GM10248 (cell line): ENCODE results near the gene PRPF6.

ENCODE experiments used
- CTCF ChIA-PET: fragments of 300-600 bp; sonication (Branson Sonifier 250); formaldehyde crosslinking; extraction: SDS; loops from one replicate; lab custom pipeline; 2021; ENCODE audit warnings: antibody characterized with exemption; lab: Yijun Ruan, JAX
- POLR2A ChIA-PET: fragments of 350-650 bp; sonication (Branson Sonifier 250); formaldehyde crosslinking; extraction: SDS; loops from one replicate; lab custom pipeline; 2020; ENCODE audit warnings: antibody characterized with exemption; lab: Yijun Ruan, JAX
- DNase-seq: peaks from one replicate; pipeline ENCODE4 v3.0.0; 2012; ENCODE audit errors: extremely low spot score
- CTCF ChIP-seq: IDR thresholded peaks from 2 replicates; pipeline ENCODE4 v1.5.1; 2012; ENCODE audit warnings: mild to moderate bottlenecking, low read depth; ENCODE audit errors: extremely low read depth, missing control alignments, control extremely low read depth

PRPF6 gene

DNA sequence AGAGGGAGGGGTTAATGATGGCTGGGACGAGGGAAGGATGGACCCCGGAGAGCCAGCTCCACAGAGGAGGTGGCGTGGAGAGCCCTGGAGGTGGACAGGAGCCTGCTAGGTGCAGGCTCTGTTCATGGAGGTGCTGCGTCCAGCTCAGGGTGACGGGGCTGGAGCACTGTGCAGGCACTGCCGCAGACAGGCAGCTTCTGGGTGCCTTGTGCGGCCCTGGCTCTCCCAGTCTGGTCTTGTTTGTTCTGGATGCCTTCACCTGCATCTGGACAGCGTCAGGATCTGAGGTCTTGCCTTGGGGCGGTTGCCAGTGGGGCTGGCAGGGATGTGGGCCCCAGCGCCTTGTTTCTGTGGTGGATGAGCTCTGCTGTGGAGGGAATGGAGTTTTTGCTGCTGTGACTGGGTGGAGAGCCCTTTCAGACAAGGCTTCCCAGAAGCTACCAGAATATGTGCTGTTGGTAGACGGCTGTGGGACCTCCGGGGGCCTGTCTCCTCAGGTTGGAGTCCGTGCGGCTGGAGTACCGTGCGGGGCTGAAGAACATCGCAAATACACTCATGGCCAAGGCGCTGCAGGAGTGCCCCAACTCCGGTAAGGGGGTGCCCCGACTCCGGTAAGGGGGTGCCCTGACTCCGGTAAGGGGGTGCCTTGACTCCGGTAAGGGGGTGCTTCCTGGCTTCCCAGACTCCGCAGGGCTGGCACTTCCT, 47.2 kb downstream of the PRPF6 start:
- no peak for TF ChIP-seq CTCF
- POLR2A ChIA-PET: interaction anchor here (1.1 to 1.7 kb wide), 2 partner anchors 8 to 28 kb away, joined by 3 to 8 read pairs; partner anchors contain the start of gene C20orf204
- CTCF ChIA-PET: interaction anchor here (1.0 to 3.1 kb wide), 5 partner anchors 10 to 50 kb away, joined by 3 to 31 read pairs (median 3); partner anchors contain the start of genes C20orf204 and SAMD10
- DNase-seq: no peak

- no peak for DNase-seq
- ChIA-PET CTCF (interaction anchor here (0.8 to 3.1 kb wide), 2 partner anchors 9 to 28 kb away, joined by 4 to 31 read pairs; partner anchors contain the start of gene C20orf204), POLR2A (no interaction called here)
- no peak for TF ChIP-seq CTCF
Observed at GRCh38 chr20:64029293-64030117, 48.6 kb downstream of the PRPF6 start.

GRCh38 chr20:64030371-64031134, 49.6 kb downstream of the PRPF6 start:
- POLR2A ChIA-PET: interaction anchor here (0.7 kb wide), 2 partner anchors 17 to 87 kb away, joined by 3 to 6 read pairs; no protein-coding TSS in a partner anchor
- no peak for DNase-seq
- CTCF ChIA-PET: interaction anchor here (0.8 to 1.5 kb wide), 2 partner anchors 27 to 50 kb away, joined by 4 to 6 read pairs; no protein-coding TSS in a partner anchor
- TF ChIP-seq CTCF: no peak

DNA sequence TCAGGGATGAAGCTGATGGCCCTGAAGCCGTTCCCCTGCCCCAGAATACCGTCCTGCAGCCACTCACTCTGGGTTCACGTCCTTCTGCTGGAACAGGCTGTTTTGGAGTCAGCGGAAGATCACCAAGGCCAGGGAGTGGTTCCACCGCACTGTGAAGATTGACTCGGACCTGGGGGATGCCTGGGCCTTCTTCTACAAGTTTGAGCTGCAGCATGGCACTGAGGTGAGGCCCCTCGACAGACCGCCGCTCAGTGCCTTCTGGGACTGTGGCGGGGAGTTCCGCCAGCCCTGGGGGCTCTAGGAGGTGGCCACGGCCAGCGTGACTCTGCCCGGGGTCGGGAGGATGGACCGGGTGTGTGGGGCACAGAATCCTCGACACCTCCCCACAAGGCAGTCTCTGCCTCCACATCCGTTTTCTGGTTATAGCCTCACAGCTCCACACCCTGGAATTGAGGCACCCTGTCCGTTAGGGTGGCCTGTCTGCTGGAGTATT, 50.9 kb downstream of the PRPF6 start:
- TF ChIP-seq CTCF: no peak
- no peak for DNase-seq
- POLR2A ChIA-PET: no interaction called here
- CTCF ChIA-PET: interaction anchor here (0.9 to 1.5 kb wide), 3 partner anchors 25 to 52 kb away, joined by 3 to 6 read pairs (median 3); no protein-coding TSS in a partner anchor

DNA sequence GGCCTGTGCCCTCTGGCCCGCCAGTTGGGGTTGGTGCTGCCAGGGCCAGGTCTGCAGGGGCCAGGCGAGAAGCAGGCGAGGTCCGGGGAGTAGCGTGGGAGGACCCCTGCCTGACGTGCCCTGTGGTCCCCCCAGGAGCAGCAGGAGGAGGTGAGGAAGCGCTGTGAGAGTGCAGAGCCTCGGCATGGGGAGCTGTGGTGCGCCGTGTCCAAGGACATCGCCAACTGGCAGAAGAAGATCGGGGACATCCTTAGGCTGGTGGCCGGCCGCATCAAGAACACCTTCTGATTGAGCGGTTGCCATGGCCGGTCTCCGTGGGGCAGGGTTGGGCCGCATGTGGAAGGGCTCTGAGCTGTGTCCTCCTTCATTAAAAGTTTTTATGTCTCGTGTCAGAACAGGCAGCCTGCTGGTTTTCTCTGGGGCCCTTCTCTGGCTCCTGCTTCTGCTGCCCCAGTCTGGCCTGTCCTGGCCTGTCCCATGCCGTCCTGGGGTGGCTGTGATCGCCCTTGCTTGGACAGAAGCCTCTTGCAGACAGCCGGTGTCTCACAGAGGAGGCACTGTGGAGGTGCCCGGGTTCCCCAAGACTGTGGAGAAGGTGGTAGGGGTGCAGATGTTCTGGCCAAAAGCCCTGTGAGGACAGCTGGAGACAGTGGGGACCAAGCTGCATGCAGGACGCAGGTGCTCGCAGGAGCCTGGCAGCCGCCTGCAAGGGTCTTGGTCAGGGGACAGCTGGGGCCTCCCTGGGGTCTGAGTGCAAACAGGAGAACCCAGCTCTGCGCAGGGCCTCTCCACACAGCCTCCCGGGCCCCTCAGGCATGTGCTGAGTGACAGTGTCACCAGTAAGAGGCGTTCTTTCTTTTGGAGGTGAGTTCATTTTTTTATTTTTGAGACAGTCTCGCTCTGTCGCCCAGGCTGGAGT, 52.0 kb downstream of the PRPF6 start:
- CTCF ChIA-PET: interaction anchor here (1.0 to 2.6 kb wide), 4 partner anchors 24 to 87 kb away, joined by 3 to 12 read pairs (median 4); partner anchors contain the start of genes PRPF6 and SAMD10
- TF ChIP-seq CTCF: no peak
- no peak for DNase-seq
- POLR2A ChIA-PET: no interaction called here
